PC-9 (cell line): ENCODE measurements around the gene NLRP4. TPM values are rescaled to one million over a fixed set of nuclear protein-coding genes. Genes with fewer than 3 reads are reported as not detected.

Experiments
- Bru-seq: library from RNA; stranded (reverse); fragments of 400-500 nt; gene quantifications from one replicate; lab custom pipeline; 2021; lab: Mats Ljungman, UMichigan
- BruChase-seq, 2 experiments: library from RNA; stranded (reverse); fragments of 400-500 nt; gene quantifications; one replicate each; lab custom pipeline; 2021; lab: Mats Ljungman, UMichigan
- BruUV-seq: library from RNA; stranded (reverse); fragments of 400-500 nt; replicated peaks from 2 replicates; lab custom pipeline; 2021; lab: Mats Ljungman, UMichigan
- CTCF ChIA-PET: fragments of 300-600 bp; sonication (Branson Sonifier 250); formaldehyde crosslinking; loops from one replicate; lab custom pipeline; 2022; ENCODE audit warnings: antibody characterized with exemption; lab: Charles Lee
- POLR2A ChIA-PET: fragments of 300-600 bp; sonication (Branson Sonifier 250); formaldehyde crosslinking; loops from one replicate; lab custom pipeline; 2022; ENCODE audit warnings: antibody characterized with exemption; ENCODE audit not compliant: unreplicated experiment; lab: Charles Lee
- DNase-seq, 2 experiments: peaks; one replicate each; pipeline versions ENCODE4 v3.0.0 to v3.0.0-alpha.2; 2015 to 2022; ENCODE audit warnings: mixed read lengths in 1 of 2
- H2AFZ ChIP-seq: fragments of 200-600 bp; sonication (generic); 2 replicates; pipeline ENCODE4 v1.8.1; 2017; ENCODE audit warnings: antibody characterized with exemption
- H3F3A ChIP-seq: fragments of 200-600 bp; sonication (generic); 2 replicates; pipeline ENCODE4 v1.8.1; 2017; ENCODE audit warnings: antibody characterized with exemption, mild to moderate bottlenecking, low read depth; ENCODE audit not compliant: insufficient read depth
- H3K27ac ChIP-seq: fragments of 200-600 bp; sonication (generic); 2 replicates; pipeline ENCODE4 v1.6.1; 2016; ENCODE audit warnings: mixed run types
- H3K27me3 ChIP-seq: fragments of 200-600 bp; sonication (generic); 2 replicates; pipeline ENCODE4 v1.6.1; 2016; ENCODE audit warnings: low read depth, mixed run types; ENCODE audit not compliant: insufficient read depth
- H3K36me3 ChIP-seq: fragments of 200-600 bp; sonication (generic); 2 replicates; pipeline ENCODE4 v1.6.1; 2016; ENCODE audit warnings: low read depth, mixed run types
- H3K4me1 ChIP-seq: fragments of 200-600 bp; sonication (generic); replicated peaks from 2 replicates; pipeline ENCODE4 v1.6.1; 2016; ENCODE audit warnings: mixed run types; ENCODE audit not compliant: insufficient read depth
- H3K4me2 ChIP-seq: fragments of 200-600 bp; sonication (generic); 2 replicates; pipeline ENCODE4 v1.6.1; 2017; ENCODE audit warnings: mixed run types
- H3K4me3 ChIP-seq: fragments of 200-600 bp; sonication (generic); 2 replicates; pipeline ENCODE4 v1.6.1; 2016; ENCODE audit warnings: mixed run types
- H3K79me2 ChIP-seq: fragments of 200-600 bp; sonication (generic); 2 replicates; pipeline ENCODE4 v1.6.1; 2017; ENCODE audit warnings: low read depth, mixed run types
- H3K9me2 ChIP-seq: fragments of 200-600 bp; sonication (generic); 2 replicates; pipeline ENCODE4 v1.8.1; 2017; ENCODE audit warnings: mild to moderate bottlenecking; ENCODE audit not compliant: insufficient read depth
- H3K9me3 ChIP-seq: fragments of 200-600 bp; sonication (generic); 2 replicates; pipeline ENCODE4 v1.8.1; 2016; ENCODE audit warnings: low read depth; ENCODE audit not compliant: insufficient read depth
- H4K20me1 ChIP-seq: fragments of 200-600 bp; sonication (generic); 2 replicates; pipeline ENCODE4 v1.8.1; 2017; ENCODE audit not compliant: insufficient read depth
- EZH2 ChIP-seq: fragments of 200-600 bp; sonication (generic); IDR thresholded peaks from 2 replicates; pipeline ENCODE4 v1.8.0; 2017; ENCODE audit warnings: antibody characterized with exemption, low read depth
- intact Hi-C: fragments of 100-400 bp; cut with micrococcal nuclease; formaldehyde crosslinking; loops from one replicate; pipeline ENCODE4 v1.10.0; 2022; ENCODE audit not compliant: unreplicated experiment
- long read RNA-seq: library from polyadenylated mRNA; stranded (forward); transcript quantifications from one replicate; pipeline ENCODE4 v2.0.0, GENCODE V29; 2022
- total RNA-seq: library from RNA; stranded (reverse); gene quantifications from 2 replicates; pipeline ENCODE4 v1.2.3, GENCODE V29; 2021
- TF ChIP-seq, protein P1 (sequence below): fragments of 200-600 bp; sonication (generic); conservative IDR thresholded peaks from 2 replicates; pipeline ENCODE4 v1.6.1; 2017; ENCODE audit warnings: mixed run types, antibody characterized with exemption, mild to moderate bottlenecking, moderate library complexity

NLRP4 gene
- total RNA-seq: 1.6 and 1.7 TPM in 2 replicates
- percentile 25 among the genes with signal in this experiment for Bru-seq, nascent RNA
- percentile 23 among the genes with signal in this experiment for BruChase-seq, experiment 1, labeled RNA remaining after a 2-hour chase
- BruChase-seq, experiment 2, labeled RNA remaining after a 6-hour chase: percentile 35 among the genes with signal in this experiment
- long read RNA-seq, partial matches to known transcripts: 1 of 1 reads
- long read RNA-seq, other reads (novel, unspliced or antisense): 0 of 1 reads

DNA sequence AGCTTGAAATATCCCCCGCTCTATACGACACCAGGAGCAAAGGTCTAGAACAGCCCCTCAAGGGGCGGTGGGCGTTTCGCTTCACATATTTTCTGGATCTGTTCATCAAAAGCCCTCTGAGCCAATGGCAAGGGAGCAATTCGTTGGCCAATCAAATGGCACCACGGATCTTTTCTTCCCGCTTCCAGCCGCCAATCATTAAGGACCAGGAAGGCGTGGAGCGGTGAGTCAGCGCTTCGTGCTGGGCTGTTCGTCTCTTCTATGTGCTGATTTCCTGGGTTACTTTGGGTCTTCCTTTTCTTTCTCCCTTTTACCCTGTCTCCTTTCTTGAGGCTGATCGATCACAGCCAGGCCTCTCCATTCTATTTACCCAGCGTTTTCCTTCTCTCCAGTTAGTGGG, at the start of gene NLRP4:
Gene NLRP4, plus strand, starts transcription at position 201 of the 400 bp plus-strand sequence. CDS start 15,541 bp downstream, outside the sequence.
- H3K79me2 ChIP-seq: no peaks in the 10 kb centered on the region
- H4K20me1 ChIP-seq: no peaks in the 10 kb centered on the region
- intact Hi-C loops: no loop called here
- BruUV-seq: no TSS peak
- H3K4me3 ChIP-seq: no peak within 1 kb of the TSS
- no peak within 1 kb of the TSS for H3K4me2 ChIP-seq
- no peaks in the 10 kb centered on the region for H3F3A ChIP-seq
- TF ChIP-seq, protein P1, sequence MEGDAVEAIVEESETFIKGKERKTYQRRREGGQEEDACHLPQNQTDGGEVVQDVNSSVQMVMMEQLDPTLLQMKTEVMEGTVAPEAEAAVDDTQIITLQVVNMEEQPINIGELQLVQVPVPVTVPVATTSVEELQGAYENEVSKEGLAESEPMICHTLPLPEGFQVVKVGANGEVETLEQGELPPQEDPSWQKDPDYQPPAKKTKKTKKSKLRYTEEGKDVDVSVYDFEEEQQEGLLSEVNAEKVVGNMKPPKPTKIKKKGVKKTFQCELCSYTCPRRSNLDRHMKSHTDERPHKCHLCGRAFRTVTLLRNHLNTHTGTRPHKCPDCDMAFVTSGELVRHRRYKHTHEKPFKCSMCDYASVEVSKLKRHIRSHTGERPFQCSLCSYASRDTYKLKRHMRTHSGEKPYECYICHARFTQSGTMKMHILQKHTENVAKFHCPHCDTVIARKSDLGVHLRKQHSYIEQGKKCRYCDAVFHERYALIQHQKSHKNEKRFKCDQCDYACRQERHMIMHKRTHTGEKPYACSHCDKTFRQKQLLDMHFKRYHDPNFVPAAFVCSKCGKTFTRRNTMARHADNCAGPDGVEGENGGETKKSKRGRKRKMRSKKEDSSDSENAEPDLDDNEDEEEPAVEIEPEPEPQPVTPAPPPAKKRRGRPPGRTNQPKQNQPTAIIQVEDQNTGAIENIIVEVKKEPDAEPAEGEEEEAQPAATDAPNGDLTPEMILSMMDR: no peak
- no peak for TF ChIP-seq EZH2
- POLR2A ChIA-PET: no interaction called here
- no peaks in the 10 kb centered on the region; the same call in 1 of the 2 replicates for H3K9me2 ChIP-seq
- CTCF ChIA-PET: no interaction called here
- H3K4me1 ChIP-seq: no peaks in the 10 kb centered on the region
- peak in 1 of 2 experiments; percentile 31 for DNase-seq
- H3K9me3 ChIP-seq: peaks cover 8% of the 10 kb centered on the region
- H3K27ac ChIP-seq: no peak within 1 kb of the TSS
- no peak within 1 kb of the TSS for H2AFZ ChIP-seq
- H3K27me3 ChIP-seq: peaks cover 69% of the 10 kb centered on the region
- no peaks in the 10 kb centered on the region for H3K36me3 ChIP-seq

GRCh38 chr19:55795021-55795420, 41.3 kb upstream of the NLRP4 start:
- no TSS peak for BruUV-seq
- Histone ChIP-seq H3K9me2 (no peaks in the 10 kb centered on the region), H2AFZ (no peak overlapping the region), H3K27ac (no peak overlapping the region), H3K27me3 (peaks cover 93% of the 10 kb centered on the region), H4K20me1 (no peaks in the 10 kb centered on the region), H3F3A (no peaks in the 10 kb centered on the region), H3K4me1 (no peaks in the 10 kb centered on the region), H3K4me3 (no peak overlapping the region), H3K9me3 (peaks cover 4% of the 10 kb centered on the region; the same call in 1 of the 2 replicates), H3K4me2 (no peak overlapping the region), H3K36me3 (no peaks in the 10 kb centered on the region), H3K79me2 (no peaks in the 10 kb centered on the region)
- intact Hi-C loops: no loop called here
- ChIA-PET POLR2A (no interaction called here), CTCF (no interaction called here)
- no peak for DNase-seq
- TF ChIP-seq, protein P1: no peak

DNA sequence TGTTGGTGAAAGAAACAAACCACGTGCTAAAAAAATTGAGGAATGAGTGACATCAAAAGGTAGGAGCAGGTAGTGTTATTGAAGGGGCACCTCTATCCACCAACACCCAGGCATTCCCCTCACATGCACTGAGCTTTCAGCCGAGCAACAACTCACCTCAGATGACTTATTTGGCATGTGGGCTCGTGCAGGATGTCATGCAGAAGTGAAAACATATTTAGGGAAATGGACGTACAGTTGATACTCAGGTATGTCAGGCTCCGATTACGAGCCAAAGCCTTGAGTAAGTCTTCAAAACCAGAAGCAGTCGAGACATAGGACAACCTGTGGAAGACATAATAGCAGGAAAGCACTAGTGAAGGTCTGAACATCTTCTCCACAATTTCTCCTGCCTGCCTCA, 34.9 kb upstream of the NLRP4 start:
- Histone ChIP-seq H3K9me3 (no peaks in the 10 kb centered on the region), H3K79me2 (no peaks in the 10 kb centered on the region), H3K27me3 (peaks cover 97% of the 10 kb centered on the region), H4K20me1 (no peaks in the 10 kb centered on the region), H3F3A (no peaks in the 10 kb centered on the region), H3K27ac (no peak overlapping the region), H3K4me3 (no peak overlapping the region), H3K4me2 (no peak overlapping the region), H3K36me3 (no peaks in the 10 kb centered on the region), H3K4me1 (no peaks in the 10 kb centered on the region), H2AFZ (no peak overlapping the region), H3K9me2 (no peaks in the 10 kb centered on the region)
- CTCF ChIA-PET: no interaction called here
- intact Hi-C loops: no loop called here
- POLR2A ChIA-PET: no interaction called here
- DNase-seq: no peak
- TF ChIP-seq EZH2: no peak
- TF ChIP-seq, protein P1: no peak
- BruUV-seq: no TSS peak
